ENCODE results near the gene TEX22.

TEX22 gene

GRCh38 chr14:105397350-105397931 lies 897 bp upstream of the TEX22 start:
- DNase-seq (ENCODE audit: extremely low read depth, low read depth) = no peak
- TF ChIP-seq CTCF (IDR thresholded peaks at IDR 0.05; ENCODE audit: low read depth, low read length) = no peak

GRCh38 chr14:105398726-105399465 lies 558 bp downstream of the TEX22 start:
- no peak for DNase-seq (ENCODE audit: extremely low read depth, low read depth)
- no peak for TF ChIP-seq CTCF (IDR thresholded peaks at IDR 0.05; ENCODE audit: low read depth, low read length)

- TF ChIP-seq CTCF (IDR thresholded peaks at IDR 0.05; ENCODE audit: low read depth, low read length) = no peak
- no peak for DNase-seq (ENCODE audit: extremely low read depth, low read depth)
Observed at GRCh38 chr14:105399466-105399775, 1.1 kb downstream of the TEX22 start.

- no peak for DNase-seq (ENCODE audit: extremely low read depth, low read depth)
- TF ChIP-seq CTCF (IDR thresholded peaks at IDR 0.05; ENCODE audit: low read depth, low read length) = no peak
Observed at GRCh38 chr14:105400016-105400415, 1.7 kb downstream of the TEX22 start.

- no peak for TF ChIP-seq CTCF (IDR thresholded peaks at IDR 0.05; ENCODE audit: low read depth, low read length)
- no peak for DNase-seq (ENCODE audit: extremely low read depth, low read depth)
Observed at GRCh38 chr14:105401699-105402098, 3.4 kb downstream of the TEX22 start.

- no peak for DNase-seq (ENCODE audit: extremely low read depth, low read depth)
- no peak for TF ChIP-seq CTCF (IDR thresholded peaks at IDR 0.05; ENCODE audit: low read depth, low read length)
Observed at GRCh38 chr14:105408592-105408991, 10.3 kb downstream of the TEX22 start.

GRCh38 chr14:105409364-105409763 lies 11.0 kb downstream of the TEX22 start:
- DNase-seq (ENCODE audit: extremely low read depth, low read depth) = no peak
- no peak for TF ChIP-seq CTCF (IDR thresholded peaks at IDR 0.05; ENCODE audit: low read depth, low read length)
